ENCODE measurements around the gene DIAPH3.

DIAPH3 gene

DNA sequence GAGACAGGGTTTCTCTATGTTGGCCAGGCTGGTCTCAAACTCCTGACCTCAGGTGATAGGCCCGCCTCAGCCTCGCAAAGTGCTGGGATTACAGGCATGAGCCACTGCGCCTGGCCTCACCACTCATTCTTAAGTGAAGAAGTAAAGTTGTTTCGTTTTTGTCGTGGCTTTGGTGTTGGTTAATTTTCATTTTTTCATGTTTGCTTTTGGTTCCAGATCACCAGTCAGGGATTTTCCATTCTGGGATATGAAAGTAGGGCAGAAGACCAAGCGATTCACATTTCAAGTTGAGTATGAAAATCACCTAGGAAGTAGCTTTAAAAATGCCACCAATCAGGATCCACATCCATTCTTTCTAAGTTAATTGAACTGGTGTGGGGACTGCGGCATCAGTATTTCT is 289.9 kb downstream of the DIAPH3 start:
- H3K27ac ChIP-seq = no peak overlapping the region
- TF ChIP-seq, protein P1, sequence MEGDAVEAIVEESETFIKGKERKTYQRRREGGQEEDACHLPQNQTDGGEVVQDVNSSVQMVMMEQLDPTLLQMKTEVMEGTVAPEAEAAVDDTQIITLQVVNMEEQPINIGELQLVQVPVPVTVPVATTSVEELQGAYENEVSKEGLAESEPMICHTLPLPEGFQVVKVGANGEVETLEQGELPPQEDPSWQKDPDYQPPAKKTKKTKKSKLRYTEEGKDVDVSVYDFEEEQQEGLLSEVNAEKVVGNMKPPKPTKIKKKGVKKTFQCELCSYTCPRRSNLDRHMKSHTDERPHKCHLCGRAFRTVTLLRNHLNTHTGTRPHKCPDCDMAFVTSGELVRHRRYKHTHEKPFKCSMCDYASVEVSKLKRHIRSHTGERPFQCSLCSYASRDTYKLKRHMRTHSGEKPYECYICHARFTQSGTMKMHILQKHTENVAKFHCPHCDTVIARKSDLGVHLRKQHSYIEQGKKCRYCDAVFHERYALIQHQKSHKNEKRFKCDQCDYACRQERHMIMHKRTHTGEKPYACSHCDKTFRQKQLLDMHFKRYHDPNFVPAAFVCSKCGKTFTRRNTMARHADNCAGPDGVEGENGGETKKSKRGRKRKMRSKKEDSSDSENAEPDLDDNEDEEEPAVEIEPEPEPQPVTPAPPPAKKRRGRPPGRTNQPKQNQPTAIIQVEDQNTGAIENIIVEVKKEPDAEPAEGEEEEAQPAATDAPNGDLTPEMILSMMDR (conservative IDR thresholded peaks at IDR 0.05) = no peak
- no peak for TF ChIP-seq ZFX (IDR thresholded peaks at IDR 0.05)

DNA sequence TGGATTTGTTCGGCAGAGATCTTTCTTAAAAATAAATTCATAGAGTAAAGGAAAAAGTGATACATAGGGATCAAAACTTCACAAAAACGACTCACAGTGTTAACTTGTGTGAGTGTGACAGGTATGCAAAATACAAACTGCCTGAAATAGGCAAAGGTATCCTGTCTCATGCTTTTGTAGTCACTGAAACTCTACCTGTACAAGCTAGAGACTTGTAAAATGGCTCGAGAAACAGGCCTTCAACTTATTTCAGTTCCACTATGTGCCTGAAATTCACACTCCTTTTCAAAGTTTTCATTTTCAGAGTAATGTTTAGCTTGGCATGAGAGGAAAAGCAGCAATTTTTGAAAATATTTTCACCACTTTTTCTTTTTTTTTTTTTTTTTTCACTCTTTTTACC is 290.4 kb downstream of the DIAPH3 start:
- no peak overlapping the region for H3K27ac ChIP-seq
- TF ChIP-seq, protein P1 (conservative IDR thresholded peaks at IDR 0.05) = no peak
- TF ChIP-seq ZFX (IDR thresholded peaks at IDR 0.05) = no peak

DNA sequence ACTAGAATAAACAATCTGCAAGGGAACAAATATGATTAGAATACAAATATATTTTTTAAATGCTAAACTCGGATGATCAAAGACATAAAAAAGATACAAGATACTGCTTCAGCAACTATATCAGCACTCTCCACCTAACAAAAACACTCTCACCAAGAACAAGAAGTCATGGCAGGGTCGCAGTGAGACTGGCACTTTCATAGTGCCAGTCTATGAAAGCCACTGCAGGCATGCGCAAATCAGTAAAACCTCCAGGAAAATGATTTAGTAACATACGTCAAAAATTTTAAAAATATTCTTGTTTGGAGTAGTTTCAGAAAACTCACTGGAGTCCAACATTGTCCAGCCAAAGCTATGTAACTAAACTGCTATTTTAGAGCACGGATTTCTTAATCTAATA is 295.9 kb downstream of the DIAPH3 start:
- TF ChIP-seq, protein P1 (conservative IDR thresholded peaks at IDR 0.05) = no peak
- TF ChIP-seq ZFX (IDR thresholded peaks at IDR 0.05) = no peak
- no peak overlapping the region for H3K27ac ChIP-seq

DNA sequence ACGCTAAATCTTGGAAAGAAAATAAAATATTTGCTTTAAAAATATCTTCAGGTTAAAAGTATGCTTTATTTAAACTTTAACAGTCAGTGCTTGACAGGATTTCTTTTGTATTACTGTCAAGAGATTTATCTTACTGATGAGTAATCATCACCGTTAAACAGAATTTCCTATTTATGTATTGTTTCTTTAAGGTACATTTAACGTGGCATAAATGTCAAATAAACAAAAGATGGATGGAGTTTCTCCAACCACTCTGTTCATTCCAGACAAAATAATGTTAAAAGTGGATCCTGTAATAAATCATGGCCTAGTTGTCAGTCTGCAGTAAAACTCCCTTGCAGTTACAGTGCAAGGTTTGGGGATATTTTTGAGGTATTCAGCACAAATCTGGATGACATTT is 298.3 kb downstream of the DIAPH3 start:
- TF ChIP-seq, protein P1 (conservative IDR thresholded peaks at IDR 0.05) = no peak
- no peak for TF ChIP-seq ZFX (IDR thresholded peaks at IDR 0.05)

DNA sequence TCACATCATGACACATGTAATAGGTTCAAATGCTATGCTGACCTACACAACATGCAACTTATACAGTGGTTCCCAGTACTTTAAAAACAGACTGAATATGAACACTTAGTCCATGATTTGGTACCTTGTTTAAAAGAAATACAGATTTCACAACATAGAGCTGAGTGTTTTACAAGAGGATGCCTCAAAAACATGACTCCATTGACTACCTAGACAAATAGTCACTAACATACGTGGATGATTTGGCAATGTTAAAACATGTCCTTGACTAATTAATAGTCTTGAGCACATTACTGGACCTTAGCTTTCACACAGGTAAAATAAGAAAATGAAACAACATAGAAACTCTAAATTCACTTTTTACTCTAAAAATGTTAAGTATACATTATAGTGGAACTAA is 300.1 kb downstream of the DIAPH3 start:
- TF ChIP-seq, protein P1 (conservative IDR thresholded peaks at IDR 0.05) = no peak
- no peak for TF ChIP-seq ZFX (IDR thresholded peaks at IDR 0.05)
- no peak overlapping the region for H3K27ac ChIP-seq

More for the DNA sequence above, 298.3 kb downstream of the DIAPH3 start:
- H3K27ac ChIP-seq = no peak overlapping the region

DNA sequence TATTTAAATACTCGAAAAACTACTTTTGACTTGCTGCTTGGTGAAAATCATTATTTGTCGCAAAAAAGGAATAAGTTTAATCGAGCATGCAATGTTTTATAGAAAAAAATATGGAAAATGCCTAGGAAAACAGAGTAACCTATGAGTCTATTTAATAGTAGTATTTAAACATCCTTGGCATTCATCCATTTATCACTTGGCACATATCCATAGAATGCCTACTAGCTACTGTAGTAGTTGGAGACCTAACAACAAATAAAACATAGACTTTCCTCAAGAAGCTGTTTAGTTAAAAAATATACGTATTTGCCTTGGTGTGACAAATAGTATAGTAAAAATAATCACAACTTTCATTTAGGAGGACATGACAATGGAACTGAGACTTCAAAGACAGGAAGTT is 302.1 kb downstream of the DIAPH3 start:
- TF ChIP-seq, protein P1 (conservative IDR thresholded peaks at IDR 0.05) = no peak
- no peak for TF ChIP-seq ZFX (IDR thresholded peaks at IDR 0.05)
- H3K27ac ChIP-seq = no peak overlapping the region

DNA sequence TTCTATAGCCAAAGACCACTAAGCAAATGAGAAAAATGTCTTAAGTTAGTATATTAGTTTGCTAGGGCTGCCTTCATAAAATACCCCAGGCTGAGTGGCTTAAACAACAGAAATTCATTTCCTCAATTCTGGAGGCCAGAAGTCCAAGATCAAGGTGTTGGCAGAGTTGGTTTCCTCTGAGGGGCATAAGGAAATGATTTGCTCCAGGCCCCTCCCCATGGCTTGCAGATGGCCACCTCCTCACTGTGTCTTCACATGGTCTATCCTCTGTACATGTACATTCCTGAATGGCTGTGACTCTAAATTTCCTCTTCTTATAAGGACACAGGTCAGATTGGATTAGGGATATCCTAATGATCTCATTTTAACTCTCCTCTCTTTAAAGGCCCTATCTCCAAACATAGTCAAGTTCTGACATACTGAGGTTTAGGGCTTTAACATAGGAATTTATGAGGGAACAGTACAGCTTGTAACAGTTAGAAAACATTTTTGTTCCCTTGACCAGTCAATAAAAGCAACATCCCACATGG is 307.4 kb downstream of the DIAPH3 start:
- TF ChIP-seq, protein P1 (conservative IDR thresholded peaks at IDR 0.05) = no peak
- TF ChIP-seq ZFX (IDR thresholded peaks at IDR 0.05) = no peak
- no peak overlapping the region for H3K27ac ChIP-seq

Data from C4-2B (cell line).